B cell (primary cell): ENCODE measurements around the gene ANTXRL. TPM values are rescaled to one million over a fixed set of nuclear protein-coding genes. Genes with fewer than 3 reads are reported as not detected.

Experiments used
- ATAC-seq: fragments of 200-7000 bp; cut with Tn5 transposase; one replicate; pipeline ENCODE4 v1.10.0; 2021; ENCODE audit warnings: low read depth, mild to moderate bottlenecking, moderate number of reproducible peaks, moderate library complexity
- CTCF ChIA-PET: fragments of 350-600 bp; sonication (Branson Sonifier 250); formaldehyde crosslinking; loops from one replicate; lab custom pipeline; 2021; ENCODE audit warnings: antibody characterized with exemption, inconsistent platforms; lab: Charles Lee
- POLR2A ChIA-PET: fragments of 350-600 bp; sonication (Branson Sonifier 250); formaldehyde crosslinking; loops from one replicate; lab custom pipeline; 2021; ENCODE audit warnings: antibody characterized with exemption; lab: Charles Lee
- DNase-seq: peaks from one replicate; pipeline ENCODE4 v3.0.0; 2013
- H2AFZ ChIP-seq: 2 replicates; pipeline ENCODE4 v1.6.1; 2012; ENCODE audit warnings: mild to moderate bottlenecking, low read depth, low read length; ENCODE audit not compliant: insufficient read depth, poor library complexity, severe bottlenecking
- H3K27ac ChIP-seq, 2 donors: 1 replicate in 1 of 2; 2 replicates in 1 of 2; pipeline ENCODE4 v1.5.1; 2012 to 2013; ENCODE audit warnings: low read length in 2 of 2, mild to moderate bottlenecking in 2 of 2, moderate library complexity in 1 of 2
- H3K27me3 ChIP-seq, 4 experiments: fragments of 200-600 bp in 1 of 4; sonication (generic) in 1 of 4; replicated peaks in 1 of 4; 1 replicate in 2 of 4; 2 replicates in 2 of 4; pipeline versions ENCODE4 v1.6.1 to v1.7.0; 2013 to 2016; ENCODE audit warnings: low read length in 3 of 4, mild to moderate bottlenecking in 2 of 4, mixed read lengths in 1 of 4, moderate library complexity in 1 of 4; ENCODE audit not compliant: insufficient read depth in 4 of 4, control insufficient read depth in 3 of 4; ENCODE audit errors: control extremely low read depth in 1 of 4
- H3K36me3 ChIP-seq, 2 experiments: replicated peaks in 1 of 2; 1 replicate in 1 of 2; 2 replicates in 1 of 2; pipeline versions ENCODE4 v1.6.1 to v1.7.1; 2013; ENCODE audit warnings: low read length in 1 of 2; ENCODE audit not compliant: insufficient read depth in 2 of 2, control insufficient read depth in 1 of 2; ENCODE audit errors: control extremely low read depth in 1 of 2, extremely low read depth in 1 of 2
- H3K4me1 ChIP-seq, 2 donors: fragments of 200-600 bp in 1 of 2; sonication (generic) in 1 of 2; 1 replicate in 1 of 2; 2 replicates in 1 of 2; pipeline versions ENCODE4 v1.5.1 to v1.6.1; 2013 to 2017; ENCODE audit warnings: low read length in 2 of 2; ENCODE audit not compliant: control insufficient read depth in 2 of 2, insufficient read depth in 2 of 2
- H3K4me2 ChIP-seq: replicated peaks from 2 replicates; pipeline ENCODE3; 2012; ENCODE audit warnings: mild to moderate bottlenecking, low read depth, low read length; ENCODE audit not compliant: poor library complexity, severe bottlenecking
- H3K4me3 ChIP-seq, 5 experiments: fragments of 200-600 bp in 1 of 5; sonication (generic) in 1 of 5; 1 replicate in 3 of 5; 2 replicates in 2 of 5; pipeline versions ENCODE4 v1.5.1 to v1.7.0; 2011 to 2016; ENCODE audit warnings: low read length in 4 of 5, mild to moderate bottlenecking in 4 of 5, low read depth in 2 of 5, control low read depth in 1 of 5, moderate library complexity in 1 of 5; ENCODE audit not compliant: insufficient read depth in 1 of 5; ENCODE audit errors: control extremely low read depth in 1 of 5, extremely low read depth in 1 of 5
- H3K79me2 ChIP-seq: fragments of 200-600 bp; sonication (generic); one replicate; pipeline ENCODE4 v1.6.0; 2016; ENCODE audit warnings: low read length; ENCODE audit not compliant: control insufficient read depth, insufficient read depth
- H3K9ac ChIP-seq: fragments of 200-600 bp; sonication (generic); 2 replicates; pipeline ENCODE4 v1.6.1; 2017; ENCODE audit warnings: mild to moderate bottlenecking, low read length, moderate library complexity
- H3K9me3 ChIP-seq, 3 donors: one replicate each; pipeline versions ENCODE4 v1.6.1 to v1.7.1; 2013; ENCODE audit warnings: low read length in 2 of 3; ENCODE audit not compliant: control insufficient read depth in 2 of 3, insufficient read depth in 1 of 3; ENCODE audit errors: control extremely low read depth in 1 of 3
- H4K20me1 ChIP-seq: 2 replicates; pipeline ENCODE4 v1.6.0; 2012; ENCODE audit warnings: mild to moderate bottlenecking, low read length; ENCODE audit not compliant: insufficient read depth, control insufficient read depth, poor library complexity, severe bottlenecking
- H3K27ac Mint-ChIP-seq: one replicate; pipeline ENCODE4 v1.8.0; 2021; ENCODE audit warnings: mixed read lengths
- H3K27me3 Mint-ChIP-seq: one replicate; pipeline ENCODE4 v1.8.0; 2021; ENCODE audit warnings: mixed read lengths
- H3K4me1 Mint-ChIP-seq: one replicate; pipeline ENCODE4 v1.8.0; 2021; ENCODE audit warnings: mixed read lengths
- H3K4me3 Mint-ChIP-seq: one replicate; pipeline ENCODE4 v1.8.0; 2021; ENCODE audit warnings: mixed read lengths
- H3K9me3 Mint-ChIP-seq: one replicate; pipeline ENCODE4 v1.8.0; 2022; ENCODE audit warnings: mixed read lengths; ENCODE audit not compliant: insufficient read depth
- EZH2 ChIP-seq: IDR thresholded peaks from 2 replicates; pipeline ENCODE4 v1.6.1; 2012; ENCODE audit warnings: borderline replicate concordance, low read depth, mild to moderate bottlenecking, moderate library complexity, low read length; ENCODE audit not compliant: insufficient read depth, poor library complexity, severe bottlenecking
- WGBS: methylation state at CpG from one replicate; pipeline ENCODE4 v1.1.5; 2013; ENCODE audit warnings: missing lambda C conversion rate; ENCODE audit not compliant: insufficient coverage; 5-methylcytosine and 5-hydroxymethylcytosine counted together
- intact Hi-C: fragments of 100-400 bp; cut with micrococcal nuclease; formaldehyde crosslinking; loops from one replicate; pipeline ENCODE4 v1.10.0; 2022
- polyA plus RNA-seq: library from polyadenylated mRNA; depleted of rRNA; stranded (reverse); fragments of >200 nt; gene quantifications from 2 replicates; pipeline ENCODE4 v1.2.3, GENCODE V29; 2012
- total RNA-seq, 2 donors: library from RNA; stranded (reverse); fragments of 120-200 nt in 1 of 2; gene quantifications; 1 replicate in 1 of 2; 2 replicates in 1 of 2; pipeline versions ENCODE4 v1.2.3 to v1.2.4, GENCODE V29; 2013 to 2022
- TF ChIP-seq, protein P1 (sequence below): fragments of 200-600 bp; IDR thresholded peaks from one replicate; pipeline ENCODE4 v1.8.0; 2022; ENCODE audit warnings: antibody characterized with exemption, mild to moderate bottlenecking

ANTXRL gene
- total and polyA plus RNA-seq, 2 donors (not counting 1 experiment from before 2014, with no cell fraction given): not detected

DNA sequence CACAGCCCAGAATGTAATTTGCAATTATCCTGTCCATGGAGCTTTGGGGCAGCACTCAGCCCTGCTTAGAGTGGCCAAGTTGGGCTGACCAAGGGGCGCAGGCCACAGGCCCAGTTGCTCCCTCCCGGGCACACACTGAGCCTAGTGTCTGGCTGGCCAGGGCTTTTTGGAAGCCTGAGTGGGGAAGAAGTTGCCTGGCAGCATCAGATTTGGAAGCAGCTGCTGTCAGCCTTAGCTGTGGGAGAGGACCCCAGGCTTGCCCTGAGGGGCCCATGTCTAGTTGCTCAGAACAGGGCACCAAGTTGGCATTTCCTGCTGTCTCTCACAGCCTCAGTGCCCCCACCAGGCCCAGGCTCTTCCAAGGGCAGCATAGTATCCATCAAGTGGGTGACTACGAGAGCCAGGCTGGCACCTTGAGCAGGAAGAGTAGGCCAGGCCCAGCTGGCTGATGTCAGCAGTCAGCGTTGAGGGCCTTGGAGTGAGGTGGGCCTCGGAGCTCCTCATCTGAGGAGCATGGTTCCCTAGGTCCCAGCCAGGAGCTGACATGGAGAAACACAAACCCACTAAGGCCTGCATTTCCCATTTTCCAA, 14.4 kb downstream of the ANTXRL start:
- Histone ChIP-seq H3K4me2 (no peak overlapping the region), H3K36me3 (no peaks in the 10 kb centered on the region), H3K4me1 (peaks cover 29 to 36% of the 10 kb centered on the region in 2 donors), H3K27ac (no peak overlapping the region), H3K9me3 (peaks cover 0 to 2% (median 0%) of the 10 kb centered on the region in 3 donors), H3K9ac (no peak overlapping the region), H3K27me3 (no peaks in the 10 kb centered on the region), H3K79me2 (no peaks in the 10 kb centered on the region), H4K20me1 (no peaks in the 10 kb centered on the region), H2AFZ (no peak overlapping the region), H3K4me3 (no peak overlapping the region)
- Mint-ChIP-seq H3K4me1 (peaks cover 24% of the 10 kb centered on the region), H3K4me3 (no peak overlapping the region), H3K27me3 (peaks cover 6% of the 10 kb centered on the region), H3K27ac (no peak overlapping the region), H3K9me3 (no peaks in the 10 kb centered on the region)
- CTCF ChIA-PET: no interaction called here
- 98% methylated on average over 5 of the region's 5 CpGs for WGBS
- POLR2A ChIA-PET: no interaction called here
- intact Hi-C loops: no loop called here
- TF ChIP-seq, protein P1, sequence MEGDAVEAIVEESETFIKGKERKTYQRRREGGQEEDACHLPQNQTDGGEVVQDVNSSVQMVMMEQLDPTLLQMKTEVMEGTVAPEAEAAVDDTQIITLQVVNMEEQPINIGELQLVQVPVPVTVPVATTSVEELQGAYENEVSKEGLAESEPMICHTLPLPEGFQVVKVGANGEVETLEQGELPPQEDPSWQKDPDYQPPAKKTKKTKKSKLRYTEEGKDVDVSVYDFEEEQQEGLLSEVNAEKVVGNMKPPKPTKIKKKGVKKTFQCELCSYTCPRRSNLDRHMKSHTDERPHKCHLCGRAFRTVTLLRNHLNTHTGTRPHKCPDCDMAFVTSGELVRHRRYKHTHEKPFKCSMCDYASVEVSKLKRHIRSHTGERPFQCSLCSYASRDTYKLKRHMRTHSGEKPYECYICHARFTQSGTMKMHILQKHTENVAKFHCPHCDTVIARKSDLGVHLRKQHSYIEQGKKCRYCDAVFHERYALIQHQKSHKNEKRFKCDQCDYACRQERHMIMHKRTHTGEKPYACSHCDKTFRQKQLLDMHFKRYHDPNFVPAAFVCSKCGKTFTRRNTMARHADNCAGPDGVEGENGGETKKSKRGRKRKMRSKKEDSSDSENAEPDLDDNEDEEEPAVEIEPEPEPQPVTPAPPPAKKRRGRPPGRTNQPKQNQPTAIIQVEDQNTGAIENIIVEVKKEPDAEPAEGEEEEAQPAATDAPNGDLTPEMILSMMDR: no peak
- TF ChIP-seq EZH2: no peak
- no peak for DNase-seq
- no peak for ATAC-seq

DNA sequence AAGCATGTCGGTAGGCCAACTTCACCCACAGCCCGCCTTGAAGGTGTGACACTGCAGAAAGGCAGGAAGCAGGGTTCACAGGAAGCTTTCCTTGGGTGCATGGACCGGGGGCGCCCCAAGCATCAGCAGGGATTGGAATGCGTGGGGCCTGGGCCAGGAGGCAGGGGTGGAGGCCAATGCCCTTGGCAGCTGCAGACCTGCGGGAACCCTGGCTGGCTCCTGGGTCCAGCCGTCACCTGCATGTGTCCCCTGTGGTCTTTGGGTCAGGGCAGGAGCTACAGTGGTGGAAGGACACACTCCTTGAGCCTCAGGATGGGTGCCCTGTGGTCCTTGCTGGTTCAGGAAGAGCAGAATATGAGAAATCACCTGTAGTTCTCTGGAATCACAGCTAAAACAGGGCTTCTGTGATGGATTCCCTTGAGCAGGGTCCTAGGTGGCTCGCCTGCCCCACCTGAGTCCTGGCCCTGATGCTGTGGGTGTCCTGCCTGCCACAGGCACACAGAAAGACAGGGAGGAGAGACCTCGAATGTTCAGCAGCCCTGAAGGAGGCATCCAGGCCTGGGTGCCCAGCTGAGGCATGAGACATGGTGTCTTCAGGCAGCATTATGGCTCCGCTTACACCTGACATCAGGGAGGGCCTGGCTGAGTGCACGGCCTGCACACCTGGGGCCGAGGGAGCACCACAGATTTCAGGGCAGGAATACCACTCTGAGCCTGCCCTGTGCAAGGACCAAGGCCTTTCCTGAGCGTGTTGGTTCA, 15.1 kb downstream of the ANTXRL start:
- no peak overlapping the region for H2AFZ ChIP-seq
- no peaks in the 10 kb centered on the region for H3K9me3 Mint-ChIP-seq

More for the DNA sequence above, 15.1 kb downstream of the ANTXRL start:
- no peak overlapping the region for H3K4me3 ChIP-seq
- ChIA-PET CTCF (no interaction called here), POLR2A (no interaction called here)
- no peaks in the 10 kb centered on the region for H3K9me3 ChIP-seq
- 83% methylated on average over 13 of the region's 13 CpGs for WGBS
- intact Hi-C loops: no loop called here
- H3K36me3 ChIP-seq: no peaks in the 10 kb centered on the region
- Mint-ChIP-seq H3K27ac (no peak overlapping the region), H3K27me3 (peaks cover 6% of the 10 kb centered on the region), H3K4me3 (no peak overlapping the region), H3K4me1 (peaks cover 24% of the 10 kb centered on the region)
- no peak for DNase-seq
- H3K79me2 ChIP-seq: no peaks in the 10 kb centered on the region
- no peak overlapping the region for H3K27ac ChIP-seq
- ATAC-seq: no peak
- H4K20me1 ChIP-seq: no peaks in the 10 kb centered on the region
- no peak overlapping the region for H3K4me2 ChIP-seq
- peaks cover 29 to 36% of the 10 kb centered on the region in 2 donors for H3K4me1 ChIP-seq
- TF ChIP-seq, protein P1: no peak
- no peak for TF ChIP-seq EZH2
- no peaks in the 10 kb centered on the region for H3K27me3 ChIP-seq
- no peak overlapping the region for H3K9ac ChIP-seq
